Heart left ventricle (tissue), 13 donors: ENCODE data around the gene FBXO3.

Source experiments
- POLR2A ChIP-seq, 2 donors: fragments of 450-650 bp; IDR thresholded peaks; one replicate each; pipeline ENCODE4 v1.6.1; 2017; ENCODE audit warnings: antibody characterized with exemption in 2 of 2, mild to moderate bottlenecking in 2 of 2, moderate library complexity in 2 of 2
- TF ChIP-seq, protein P1 (sequence below), 12 donors: fragments of 200-600 bp; sonication (generic) in 4 of 12; IDR thresholded peaks; one replicate each; pipeline versions ENCODE4 v1.5.0 to v1.8.0; 2018 to 2022; ENCODE audit warnings: antibody characterized with exemption in 12 of 12, mild to moderate bottlenecking in 5 of 12
- donor health status: ischemic (EF 13 %, LVEDD 7.1; RV severe dilation, severe dysfunction).
- donor health status: DM: no; HTN: yes; CAD: no.
- donor health status: DM: no; HTN: no; CAD: no.
- donor health status: ischemic (EF 25% LVEDD 6.9; RV normal size, moderate dysfunction).
- donor health status: ischemic (EF 25% LVEDD 5.7; RV mildly dilated, moderate dysfunction).
- donor health status: ischemic (EF 35%, LVEDD 5.7; RV mildly dilated, moderate dysfunction).
- donor health status: nonischemic (EF 11% LVEDD 7.7; RV severe dilation, severe dysfunction).
- donor health status: DM: yes; HTN: yes; CAD: no.
- donor health status: PGD.
- donor health status: ischemic (EF 29% LVEDD 5.4; RV normal size, mild dysfunction).
- donor health status: nonischemic (EF 23%, LVEDD 6.1; RV moderate dilation, normal function).

DNA sequence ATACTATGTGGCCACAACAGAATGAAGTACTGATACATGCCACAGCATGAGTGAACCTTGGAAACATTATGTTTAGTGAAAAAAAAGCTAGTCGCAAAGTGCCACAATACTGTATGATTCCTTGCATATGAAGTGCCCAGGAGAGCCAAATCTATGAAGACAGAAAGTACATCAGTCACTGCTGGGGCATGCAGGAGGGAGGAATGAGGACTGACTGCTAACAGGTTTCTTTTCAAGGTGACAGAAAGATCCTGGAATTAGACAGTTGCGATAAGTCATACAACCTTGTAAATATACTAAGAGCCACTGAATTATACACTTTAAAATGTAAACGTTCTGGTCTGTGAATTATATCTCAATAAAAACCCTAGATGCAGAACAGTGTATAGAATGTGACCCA is 61.9 kb downstream of the FBXO3 start:
- no peak for TF ChIP-seq POLR2A (IDR thresholded peaks at IDR 0.05)
- TF ChIP-seq, protein P1, sequence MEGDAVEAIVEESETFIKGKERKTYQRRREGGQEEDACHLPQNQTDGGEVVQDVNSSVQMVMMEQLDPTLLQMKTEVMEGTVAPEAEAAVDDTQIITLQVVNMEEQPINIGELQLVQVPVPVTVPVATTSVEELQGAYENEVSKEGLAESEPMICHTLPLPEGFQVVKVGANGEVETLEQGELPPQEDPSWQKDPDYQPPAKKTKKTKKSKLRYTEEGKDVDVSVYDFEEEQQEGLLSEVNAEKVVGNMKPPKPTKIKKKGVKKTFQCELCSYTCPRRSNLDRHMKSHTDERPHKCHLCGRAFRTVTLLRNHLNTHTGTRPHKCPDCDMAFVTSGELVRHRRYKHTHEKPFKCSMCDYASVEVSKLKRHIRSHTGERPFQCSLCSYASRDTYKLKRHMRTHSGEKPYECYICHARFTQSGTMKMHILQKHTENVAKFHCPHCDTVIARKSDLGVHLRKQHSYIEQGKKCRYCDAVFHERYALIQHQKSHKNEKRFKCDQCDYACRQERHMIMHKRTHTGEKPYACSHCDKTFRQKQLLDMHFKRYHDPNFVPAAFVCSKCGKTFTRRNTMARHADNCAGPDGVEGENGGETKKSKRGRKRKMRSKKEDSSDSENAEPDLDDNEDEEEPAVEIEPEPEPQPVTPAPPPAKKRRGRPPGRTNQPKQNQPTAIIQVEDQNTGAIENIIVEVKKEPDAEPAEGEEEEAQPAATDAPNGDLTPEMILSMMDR (IDR thresholded peaks at IDR 0.05): no peak
